Measurements from ENCODE around the gene PAIP2B. TPM values are rescaled to one million over a fixed set of nuclear protein-coding genes. Genes with fewer than 3 reads are reported as not detected.

Gene PAIP2B
- total RNA-seq, 5 donors from 2014 or later (not counting 1 experiment from before 2014, with no cell fraction given) = 4.8 to 10.1 (median 8.4) TPM

- DNase-seq (no peak), ATAC-seq (replicated peaks in 1 of 4) (no peak)
- WGBS (ENCODE audit: insufficient coverage) = 100% methylated on average over 1 of the region's 4 CpGs
- H3K9me3 Mint-ChIP-seq = peaks cover 0 to 9% (median 0%) of the 10 kb centered on the region in 3 donors
- no peaks in the 10 kb centered on the region for H3K36me3 ChIP-seq (ENCODE audit: control insufficient read depth in 2 of 2, extremely low read depth in 1 of 2, insufficient read depth in 1 of 2, low read length in 1 of 2)
- H3K4me1 ChIP-seq (ENCODE audit: control insufficient read depth in 1 of 2, extremely low read depth in 1 of 2, insufficient read depth in 2 of 2, low read length in 2 of 2) = no peaks in the 10 kb centered on the region
- no peak overlapping the region for H3K27ac Mint-ChIP-seq
- no peak overlapping the region for H3K4me3 Mint-ChIP-seq
- peaks cover 0 to 14% of the 10 kb centered on the region in 2 experiments for H3K27me3 ChIP-seq (replicated peaks in 1 of 2; ENCODE audit: control insufficient read depth in 2 of 2, extremely low read depth in 1 of 2, insufficient read depth in 2 of 2, low read length in 1 of 2)
- ChIA-PET CTCF (no interaction called here), POLR2A (no interaction called here)
- no peak overlapping the region for H3K27ac ChIP-seq (ENCODE audit: low read length)
- no peaks in the 10 kb centered on the region for H3K36me3 Mint-ChIP-seq
- H3K4me3 ChIP-seq (ENCODE audit: control insufficient read depth in 1 of 2, extremely low read depth in 1 of 2, low read length in 1 of 2) = no peak overlapping the region
- no peaks in the 10 kb centered on the region for H3K9me3 ChIP-seq
- peaks cover 35 to 39% of the 10 kb centered on the region in 2 donors for H3K27me3 Mint-ChIP-seq
- no peaks in the 10 kb centered on the region for H3K4me1 Mint-ChIP-seq
Measured at GRCh38 chr2:71254776-71255175, 27.9 kb upstream of the PAIP2B start.

- Mint-ChIP-seq H3K9me3 (peaks cover 0 to 10% (median 0%) of the 10 kb centered on the region in 3 donors), H3K4me1 (no peaks in the 10 kb centered on the region), H3K36me3 (no peaks in the 10 kb centered on the region), H3K27ac (no peak overlapping the region), H3K27me3 (peaks cover 31 to 41% of the 10 kb centered on the region in 2 donors), H3K4me3 (no peak overlapping the region)
- Histone ChIP-seq H3K4me3 (ENCODE audit: control insufficient read depth in 1 of 2, extremely low read depth in 1 of 2, low read length in 1 of 2) (no peak overlapping the region), H3K9me3 (no peaks in the 10 kb centered on the region), H3K27me3 (replicated peaks in 1 of 2; ENCODE audit: control insufficient read depth in 2 of 2, extremely low read depth in 1 of 2, insufficient read depth in 2 of 2, low read length in 1 of 2) (peaks cover 0 to 14% of the 10 kb centered on the region in 2 experiments), H3K27ac (ENCODE audit: low read length) (no peak overlapping the region), H3K4me1 (ENCODE audit: control insufficient read depth in 1 of 2, extremely low read depth in 1 of 2, insufficient read depth in 2 of 2, low read length in 2 of 2) (no peaks in the 10 kb centered on the region), H3K36me3 (ENCODE audit: control insufficient read depth in 2 of 2, extremely low read depth in 1 of 2, insufficient read depth in 1 of 2, low read length in 1 of 2) (no peaks in the 10 kb centered on the region)
- no peak for DNase-seq
- ChIA-PET POLR2A (no interaction called here), CTCF (no interaction called here)
- WGBS (ENCODE audit: insufficient coverage) = 100% methylated on average over 1 of the region's 3 CpGs
- ATAC-seq (replicated peaks in 1 of 4) = no peak
Measured at GRCh38 chr2:71254078-71254477, 27.2 kb upstream of the PAIP2B start.

DNA sequence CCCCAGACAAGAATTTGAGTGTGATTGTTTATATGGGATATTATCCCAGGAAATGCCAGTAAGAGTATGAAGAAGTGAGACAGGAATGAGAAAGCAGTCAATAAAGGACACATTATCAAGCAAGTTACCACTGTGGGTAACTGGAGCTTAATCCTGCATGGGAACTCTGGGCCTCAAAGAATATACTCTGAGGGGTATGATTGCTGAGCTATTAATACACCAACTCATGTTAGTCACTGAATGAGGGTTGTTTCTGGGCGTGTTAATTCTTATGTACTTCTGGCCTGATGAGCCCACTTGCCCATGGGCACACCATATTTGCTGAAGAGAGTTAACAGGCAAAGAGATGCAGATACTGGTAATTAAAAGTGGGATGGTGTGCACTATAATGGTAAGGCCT lies 26.6 kb upstream of the PAIP2B start:
- Mint-ChIP-seq H3K9me3 (peaks cover 0 to 10% (median 0%) of the 10 kb centered on the region in 3 donors), H3K4me3 (no peak overlapping the region), H3K27me3 (peaks cover 35 to 41% of the 10 kb centered on the region in 2 donors), H3K27ac (no peak overlapping the region), H3K4me1 (no peaks in the 10 kb centered on the region), H3K36me3 (no peaks in the 10 kb centered on the region)
- DNase-seq (no peak), ATAC-seq (replicated peaks in 1 of 4) (no peak)
- WGBS (ENCODE audit: insufficient coverage) = no CpG with 5 or more reads among the region's 1 CpG
- CTCF ChIA-PET = no interaction called here
- Histone ChIP-seq H3K4me3 (ENCODE audit: control insufficient read depth in 1 of 2, extremely low read depth in 1 of 2, low read length in 1 of 2) (no peak overlapping the region), H3K36me3 (ENCODE audit: control insufficient read depth in 2 of 2, extremely low read depth in 1 of 2, insufficient read depth in 1 of 2, low read length in 1 of 2) (no peaks in the 10 kb centered on the region), H3K27me3 (replicated peaks in 1 of 2; ENCODE audit: control insufficient read depth in 2 of 2, extremely low read depth in 1 of 2, insufficient read depth in 2 of 2, low read length in 1 of 2) (peaks cover 0 to 14% of the 10 kb centered on the region in 2 experiments), H3K9me3 (no peaks in the 10 kb centered on the region), H3K4me1 (ENCODE audit: control insufficient read depth in 1 of 2, extremely low read depth in 1 of 2, insufficient read depth in 2 of 2, low read length in 2 of 2) (no peaks in the 10 kb centered on the region), H3K27ac (ENCODE audit: low read length) (no peak overlapping the region)
- POLR2A ChIA-PET = no interaction called here

- ChIA-PET CTCF (no interaction called here), POLR2A (no interaction called here)
- no peaks in the 10 kb centered on the region for H3K4me1 ChIP-seq (ENCODE audit: control insufficient read depth in 1 of 2, extremely low read depth in 1 of 2, insufficient read depth in 2 of 2, low read length in 2 of 2)
- H3K27ac ChIP-seq (ENCODE audit: low read length) = no peak overlapping the region
- H3K27me3 Mint-ChIP-seq = peaks cover 37 to 41% of the 10 kb centered on the region in 2 donors
- H3K27me3 ChIP-seq (replicated peaks in 1 of 2; ENCODE audit: control insufficient read depth in 2 of 2, extremely low read depth in 1 of 2, insufficient read depth in 2 of 2, low read length in 1 of 2) = peaks cover 0 to 14% of the 10 kb centered on the region in 2 experiments
- no peak overlapping the region for H3K27ac Mint-ChIP-seq
- H3K9me3 ChIP-seq = no peaks in the 10 kb centered on the region
- no peaks in the 10 kb centered on the region for H3K36me3 ChIP-seq (ENCODE audit: control insufficient read depth in 2 of 2, extremely low read depth in 1 of 2, insufficient read depth in 1 of 2, low read length in 1 of 2)
- H3K9me3 Mint-ChIP-seq = peaks cover 0 to 10% (median 0%) of the 10 kb centered on the region in 3 donors
- H3K4me3 Mint-ChIP-seq = no peak overlapping the region
- no peak for ATAC-seq (replicated peaks in 1 of 4)
- no peaks in the 10 kb centered on the region for H3K36me3 Mint-ChIP-seq
- no peak for DNase-seq
- 76% methylated on average over 1 of the region's 3 CpGs for WGBS (ENCODE audit: insufficient coverage)
- H3K4me3 ChIP-seq (ENCODE audit: control insufficient read depth in 1 of 2, extremely low read depth in 1 of 2, low read length in 1 of 2) = no peak overlapping the region
- no peaks in the 10 kb centered on the region for H3K4me1 Mint-ChIP-seq
Measured at GRCh38 chr2:71252862-71253261, 26.0 kb upstream of the PAIP2B start.

GRCh38 chr2:71250935-71251334 lies 24.0 kb upstream of the PAIP2B start:
- no peak for ATAC-seq (replicated peaks in 1 of 4)
- no peaks in the 10 kb centered on the region for H3K36me3 ChIP-seq (ENCODE audit: control insufficient read depth in 2 of 2, extremely low read depth in 1 of 2, insufficient read depth in 1 of 2, low read length in 1 of 2)
- H3K27ac ChIP-seq (ENCODE audit: low read length) = no peak overlapping the region
- Mint-ChIP-seq H3K4me1 (no peaks in the 10 kb centered on the region), H3K27me3 (peaks cover 35 to 44% of the 10 kb centered on the region in 2 donors), H3K36me3 (no peaks in the 10 kb centered on the region), H3K27ac (no peak overlapping the region), H3K9me3 (peaks cover 0 to 10% (median under 1%) of the 10 kb centered on the region in 3 donors), H3K4me3 (no peak overlapping the region)
- H3K4me1 ChIP-seq (ENCODE audit: control insufficient read depth in 1 of 2, extremely low read depth in 1 of 2, insufficient read depth in 2 of 2, low read length in 2 of 2) = no peaks in the 10 kb centered on the region
- peaks cover 0 to 14% of the 10 kb centered on the region in 2 experiments for H3K27me3 ChIP-seq (replicated peaks in 1 of 2; ENCODE audit: control insufficient read depth in 2 of 2, extremely low read depth in 1 of 2, insufficient read depth in 2 of 2, low read length in 1 of 2)
- no peak overlapping the region for H3K4me3 ChIP-seq (ENCODE audit: control insufficient read depth in 1 of 2, extremely low read depth in 1 of 2, low read length in 1 of 2)
- no peaks in the 10 kb centered on the region for H3K9me3 ChIP-seq
- no peak for DNase-seq
- POLR2A ChIA-PET = no interaction called here
- CTCF ChIA-PET = no interaction called here
- WGBS (ENCODE audit: insufficient coverage) = 91% methylated on average over 5 of the region's 8 CpGs

- no peak overlapping the region for H3K4me3 ChIP-seq (ENCODE audit: control insufficient read depth in 1 of 2, extremely low read depth in 1 of 2, low read length in 1 of 2)
- 60% methylated on average over 1 of the region's 1 CpG for WGBS (ENCODE audit: insufficient coverage)
- H3K4me3 Mint-ChIP-seq = no peak overlapping the region
- no peaks in the 10 kb centered on the region for H3K36me3 Mint-ChIP-seq
- no peak for DNase-seq
- H3K27ac ChIP-seq (ENCODE audit: low read length) = no peak overlapping the region
- CTCF ChIA-PET = interaction anchor here (0.5 to 0.6 kb wide), 3 partner anchors 36 to 270 kb away, joined by 3 to 8 read pairs (median 3); no protein-coding TSS in a partner anchor
- no peak overlapping the region for H3K27ac Mint-ChIP-seq
- peaks cover 0 to 2% (median 0%) of the 10 kb centered on the region in 3 donors for H3K9me3 Mint-ChIP-seq
- ATAC-seq (replicated peaks in 1 of 4) = no peak
- H3K27me3 Mint-ChIP-seq = peaks cover 14 to 31% of the 10 kb centered on the region in 2 donors
- H3K9me3 ChIP-seq = no peaks in the 10 kb centered on the region
- no peaks in the 10 kb centered on the region for H3K4me1 Mint-ChIP-seq
- no peaks in the 10 kb centered on the region for H3K4me1 ChIP-seq (ENCODE audit: control insufficient read depth in 1 of 2, extremely low read depth in 1 of 2, insufficient read depth in 2 of 2, low read length in 2 of 2)
- no peaks in the 10 kb centered on the region for H3K36me3 ChIP-seq (ENCODE audit: control insufficient read depth in 2 of 2, extremely low read depth in 1 of 2, insufficient read depth in 1 of 2, low read length in 1 of 2)
- POLR2A ChIA-PET = interaction anchor here in 1 of 2 donors (0.6 kb wide), 2 partner anchors 91 to 366 kb away, joined by 3 to 4 read pairs; no protein-coding TSS in a partner anchor
- peaks cover 0 to 5% of the 10 kb centered on the region in 2 experiments for H3K27me3 ChIP-seq (replicated peaks in 1 of 2; ENCODE audit: control insufficient read depth in 2 of 2, extremely low read depth in 1 of 2, insufficient read depth in 2 of 2, low read length in 1 of 2)
Measured at GRCh38 chr2:71244302-71244660, 17.4 kb upstream of the PAIP2B start.

Data from T-cell (primary cell).